ENCODE data around the gene LPCAT3.

Gene LPCAT3

DNA sequence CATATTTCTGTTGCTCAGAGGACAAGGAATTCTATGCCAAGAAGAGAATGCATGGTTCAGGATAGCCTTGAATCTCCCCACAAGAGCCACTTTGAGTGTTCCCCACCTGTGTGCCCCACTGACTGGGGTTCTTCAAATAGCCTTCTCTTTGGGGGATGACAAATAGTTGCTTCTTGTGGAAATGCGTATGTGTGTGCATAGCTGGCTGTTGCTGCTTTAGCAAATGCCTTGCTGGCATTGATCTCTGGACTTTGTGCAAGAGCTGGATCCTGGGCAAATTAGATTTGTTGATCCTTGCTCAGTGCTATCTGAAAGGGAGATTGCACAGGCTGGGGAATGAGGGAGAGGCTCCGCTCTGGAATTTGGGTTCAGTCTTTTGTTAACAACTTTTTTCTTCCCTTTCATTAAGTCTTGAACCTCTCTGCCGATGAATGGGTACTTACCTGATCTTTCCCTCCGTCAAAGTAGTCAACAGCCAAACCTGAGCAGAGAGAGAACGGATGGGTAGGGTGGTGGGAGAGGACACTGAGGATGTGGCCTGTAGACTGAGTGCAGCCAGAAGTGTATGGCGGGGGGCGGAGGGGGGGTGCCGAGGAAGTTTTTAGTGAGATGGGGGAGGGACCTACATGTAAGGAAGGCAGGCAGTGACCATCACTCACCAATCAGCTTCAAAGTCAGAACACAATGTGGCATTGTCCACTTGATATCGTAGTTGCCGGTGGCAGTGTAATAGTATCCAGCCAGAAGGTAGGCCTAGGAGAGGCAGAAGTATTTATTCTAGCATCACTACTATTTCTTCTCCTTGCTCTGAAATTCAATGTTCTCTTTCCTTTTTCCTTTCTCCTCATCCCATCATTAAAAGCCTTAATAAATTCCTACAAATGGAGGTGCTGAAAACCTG, 36.9 kb downstream of the LPCAT3 start:
- Histone ChIP-seq H3K9me3 (ENCODE audit: control insufficient read depth, low read length) (no peaks in the 10 kb centered on the region), H3K9ac (ENCODE audit: low read length) (no peak overlapping the region), H3K27me3 (ENCODE audit: control insufficient read depth, insufficient read depth, low read length) (no peaks in the 10 kb centered on the region), H3K4me1 (ENCODE audit: control insufficient read depth, insufficient read depth, low read length) (peaks cover 35% of the 10 kb centered on the region), H3K36me3 (ENCODE audit: control insufficient read depth, insufficient read depth, low read length) (peaks cover 8% of the 10 kb centered on the region), H3K4me3 (ENCODE audit: low read length) (peak overlapping the region; percentile 20)

DNA sequence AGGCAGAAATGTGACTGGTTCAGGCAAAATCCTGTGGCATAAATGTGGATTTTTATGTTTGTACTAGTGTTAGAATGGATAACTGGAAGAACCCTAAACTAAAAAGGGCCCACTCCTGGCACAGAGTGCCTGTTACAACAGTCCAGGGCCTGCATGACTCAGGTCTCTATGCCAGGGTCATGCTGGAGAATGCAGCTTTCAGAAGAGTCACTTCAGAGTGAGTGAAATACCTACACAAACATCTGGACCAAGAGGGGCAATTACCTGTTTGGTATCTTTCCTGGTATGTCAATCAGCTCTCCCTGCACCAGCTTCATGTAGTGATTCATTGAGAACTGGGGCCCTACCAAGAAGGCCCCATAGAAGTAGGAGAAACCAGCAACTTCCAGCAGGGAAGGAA, 37.5 kb downstream of the LPCAT3 start:
- peak overlapping the region; percentile 20 for H3K4me3 ChIP-seq (ENCODE audit: low read length)
- H3K27me3 ChIP-seq (ENCODE audit: control insufficient read depth, insufficient read depth, low read length): no peaks in the 10 kb centered on the region
- peaks cover 35% of the 10 kb centered on the region for H3K4me1 ChIP-seq (ENCODE audit: control insufficient read depth, insufficient read depth, low read length)
- H3K9me3 ChIP-seq (ENCODE audit: control insufficient read depth, low read length): no peaks in the 10 kb centered on the region
- H3K36me3 ChIP-seq (ENCODE audit: control insufficient read depth, insufficient read depth, low read length): peaks cover 12% of the 10 kb centered on the region
- no peak overlapping the region for H3K9ac ChIP-seq (ENCODE audit: low read length)

- Histone ChIP-seq H3K9ac (ENCODE audit: low read length) (no peak overlapping the region), H3K9me3 (ENCODE audit: control insufficient read depth, low read length) (no peaks in the 10 kb centered on the region), H3K27me3 (ENCODE audit: control insufficient read depth, insufficient read depth, low read length) (no peaks in the 10 kb centered on the region), H3K4me3 (ENCODE audit: low read length) (no peak overlapping the region), H3K4me1 (ENCODE audit: control insufficient read depth, insufficient read depth, low read length) (peaks cover 35% of the 10 kb centered on the region), H3K36me3 (ENCODE audit: control insufficient read depth, insufficient read depth, low read length) (peaks cover 19% of the 10 kb centered on the region)
These were observed 38.2 kb downstream of the LPCAT3 start for GRCh38 chr12:6980075-6980474.

GRCh38 chr12:6979453-6979852, 38.8 kb downstream of the LPCAT3 start:
- H3K4me3 ChIP-seq (ENCODE audit: low read length): no peak overlapping the region
- H3K27me3 ChIP-seq (ENCODE audit: control insufficient read depth, insufficient read depth, low read length): no peaks in the 10 kb centered on the region
- H3K4me1 ChIP-seq (ENCODE audit: control insufficient read depth, insufficient read depth, low read length): peaks cover 35% of the 10 kb centered on the region
- H3K36me3 ChIP-seq (ENCODE audit: control insufficient read depth, insufficient read depth, low read length): peaks cover 19% of the 10 kb centered on the region
- no peak overlapping the region for H3K9ac ChIP-seq (ENCODE audit: low read length)
- no peaks in the 10 kb centered on the region for H3K9me3 ChIP-seq (ENCODE audit: control insufficient read depth, low read length)

DNA sequence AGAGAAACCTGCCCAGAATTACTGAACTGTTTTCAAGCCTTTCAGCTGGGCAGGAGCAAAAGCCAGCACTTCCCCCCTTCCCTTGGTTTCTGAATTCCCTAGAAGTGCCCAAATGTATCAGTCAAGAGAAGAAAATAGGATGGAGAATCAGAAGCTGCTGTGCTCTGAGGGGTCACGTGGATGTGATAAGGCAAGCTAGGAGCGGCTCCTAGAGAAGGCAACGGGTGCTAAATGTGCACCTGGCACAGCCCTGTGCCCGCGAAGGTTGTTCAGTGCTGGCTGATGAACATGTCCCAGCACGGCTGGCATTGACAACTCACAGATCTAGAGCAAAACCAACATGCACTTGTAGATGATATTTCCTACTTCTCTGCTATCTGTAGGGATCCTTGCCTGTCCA, 39.3 kb downstream of the LPCAT3 start:
- Histone ChIP-seq H3K27me3 (ENCODE audit: control insufficient read depth, insufficient read depth, low read length) (no peaks in the 10 kb centered on the region), H3K9ac (ENCODE audit: low read length) (no peak overlapping the region), H3K4me1 (ENCODE audit: control insufficient read depth, insufficient read depth, low read length) (peaks cover 35% of the 10 kb centered on the region), H3K36me3 (ENCODE audit: control insufficient read depth, insufficient read depth, low read length) (peaks cover 19% of the 10 kb centered on the region), H3K4me3 (ENCODE audit: low read length) (no peak overlapping the region), H3K9me3 (ENCODE audit: control insufficient read depth, low read length) (no peaks in the 10 kb centered on the region)

GRCh38 chr12:6978611-6979011, 39.7 kb downstream of the LPCAT3 start:
- Histone ChIP-seq H3K9me3 (ENCODE audit: control insufficient read depth, low read length) (no peaks in the 10 kb centered on the region), H3K4me3 (ENCODE audit: low read length) (no peak overlapping the region), H3K4me1 (ENCODE audit: control insufficient read depth, insufficient read depth, low read length) (peaks cover 35% of the 10 kb centered on the region), H3K27me3 (ENCODE audit: control insufficient read depth, insufficient read depth, low read length) (no peaks in the 10 kb centered on the region), H3K9ac (ENCODE audit: low read length) (no peak overlapping the region), H3K36me3 (ENCODE audit: control insufficient read depth, insufficient read depth, low read length) (peaks cover 19% of the 10 kb centered on the region)

- Histone ChIP-seq H3K4me1 (ENCODE audit: control insufficient read depth, insufficient read depth, low read length) (peaks cover 35% of the 10 kb centered on the region), H3K9me3 (ENCODE audit: control insufficient read depth, low read length) (no peaks in the 10 kb centered on the region), H3K27me3 (ENCODE audit: control insufficient read depth, insufficient read depth, low read length) (no peaks in the 10 kb centered on the region), H3K4me3 (ENCODE audit: low read length) (no peak overlapping the region), H3K36me3 (ENCODE audit: control insufficient read depth, insufficient read depth, low read length) (peaks cover 19% of the 10 kb centered on the region), H3K9ac (ENCODE audit: low read length) (no peak overlapping the region)
These were observed 40.1 kb downstream of the LPCAT3 start for GRCh38 chr12:6978188-6978587.

DNA sequence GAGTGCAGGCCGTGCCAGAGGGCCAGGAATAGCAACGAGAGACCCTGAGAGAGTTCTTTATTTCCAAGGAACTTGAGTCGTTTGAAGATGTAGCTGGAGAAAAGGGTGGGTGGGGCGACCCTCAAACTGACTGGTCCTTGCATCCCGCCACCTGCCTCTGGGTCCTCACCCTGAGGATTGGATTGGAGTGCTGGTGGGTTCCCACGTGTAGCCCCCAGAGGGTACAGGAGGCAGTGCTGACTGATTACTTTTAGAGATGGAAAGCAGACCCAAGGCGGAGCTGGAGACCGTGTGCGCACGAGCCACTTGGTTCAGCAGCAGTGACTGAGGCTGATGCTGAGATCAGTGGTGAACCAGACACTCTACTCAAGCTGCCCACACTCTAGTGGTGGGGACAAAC, 40.6 kb downstream of the LPCAT3 start:
- H3K4me1 ChIP-seq (ENCODE audit: control insufficient read depth, insufficient read depth, low read length): peaks cover 35% of the 10 kb centered on the region
- no peaks in the 10 kb centered on the region for H3K9me3 ChIP-seq (ENCODE audit: control insufficient read depth, low read length)
- H3K9ac ChIP-seq (ENCODE audit: low read length): no peak overlapping the region
- H3K27me3 ChIP-seq (ENCODE audit: control insufficient read depth, insufficient read depth, low read length): no peaks in the 10 kb centered on the region
- no peak overlapping the region for H3K4me3 ChIP-seq (ENCODE audit: low read length)
- H3K36me3 ChIP-seq (ENCODE audit: control insufficient read depth, insufficient read depth, low read length): peaks cover 19% of the 10 kb centered on the region

DNA sequence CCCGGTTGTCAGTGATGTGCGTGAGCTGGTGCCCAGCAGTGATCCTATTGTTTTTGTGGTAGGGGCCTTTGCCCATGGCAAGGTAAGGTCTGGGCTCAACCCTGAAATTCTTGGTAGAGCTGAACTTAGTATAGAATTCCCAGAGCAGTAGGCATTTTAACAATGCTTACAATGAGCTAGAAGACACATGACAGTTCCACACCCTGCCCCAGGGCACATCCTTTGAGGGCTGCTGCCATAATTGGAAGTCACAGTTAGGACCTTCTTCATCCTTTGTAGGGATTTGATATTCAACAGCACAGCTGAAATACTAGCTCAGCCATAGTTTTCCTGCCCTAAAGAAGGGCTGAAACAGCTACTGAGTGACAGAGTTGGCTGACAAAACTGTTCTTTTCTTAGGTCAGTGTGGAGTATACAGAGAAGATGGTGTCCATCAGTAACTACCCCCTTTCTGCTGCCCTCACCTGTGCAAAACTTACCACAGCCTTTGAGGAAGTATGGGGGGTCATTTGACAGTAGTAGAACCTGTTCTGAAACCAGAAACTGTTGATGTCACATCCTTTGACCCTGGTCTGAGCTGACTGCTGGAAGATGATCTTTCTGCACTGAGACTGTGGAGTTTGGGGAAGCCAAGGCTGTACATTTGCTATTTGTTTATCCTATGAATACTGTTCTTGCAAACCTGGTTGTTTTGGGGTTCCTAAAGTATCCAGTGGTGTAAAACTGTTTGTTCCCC, 42.8 kb downstream of the LPCAT3 start:
- Histone ChIP-seq H3K27me3 (ENCODE audit: control insufficient read depth, insufficient read depth, low read length) (no peaks in the 10 kb centered on the region), H3K36me3 (ENCODE audit: control insufficient read depth, insufficient read depth, low read length) (peaks cover 19% of the 10 kb centered on the region), H3K4me3 (ENCODE audit: low read length) (no peak overlapping the region), H3K4me1 (ENCODE audit: control insufficient read depth, insufficient read depth, low read length) (peaks cover 13% of the 10 kb centered on the region), H3K9ac (ENCODE audit: low read length) (no peak overlapping the region), H3K9me3 (ENCODE audit: control insufficient read depth, low read length) (no peaks in the 10 kb centered on the region)

DNA sequence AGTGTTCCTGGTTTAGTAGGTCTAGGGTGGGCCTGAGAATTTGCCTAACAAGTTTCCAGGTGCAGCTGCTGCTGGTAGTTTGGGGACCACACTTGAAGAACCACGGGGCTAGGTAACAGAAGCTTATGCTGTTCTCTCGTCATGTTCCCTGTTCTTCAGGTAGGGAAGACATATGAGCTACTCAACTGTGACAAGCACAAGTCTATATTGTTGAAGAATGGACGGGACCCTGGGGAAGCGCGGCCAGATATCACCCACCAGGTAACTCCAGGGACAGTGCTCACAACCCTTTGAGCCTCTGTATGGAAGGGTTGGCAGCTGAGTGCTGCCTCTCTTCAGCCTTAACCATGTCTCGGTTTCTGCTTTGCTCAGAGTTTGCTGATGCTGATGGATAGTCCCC, 44.1 kb downstream of the LPCAT3 start:
- peaks cover 7% of the 10 kb centered on the region for H3K4me1 ChIP-seq (ENCODE audit: control insufficient read depth, insufficient read depth, low read length)
- H3K9ac ChIP-seq (ENCODE audit: low read length): no peak overlapping the region
- H3K4me3 ChIP-seq (ENCODE audit: low read length): no peak overlapping the region
- no peaks in the 10 kb centered on the region for H3K9me3 ChIP-seq (ENCODE audit: control insufficient read depth, low read length)
- H3K27me3 ChIP-seq (ENCODE audit: control insufficient read depth, insufficient read depth, low read length): no peaks in the 10 kb centered on the region
- H3K36me3 ChIP-seq (ENCODE audit: control insufficient read depth, insufficient read depth, low read length): peaks cover 19% of the 10 kb centered on the region

- Histone ChIP-seq H3K36me3 (ENCODE audit: control insufficient read depth, insufficient read depth, low read length) (peaks cover 18% of the 10 kb centered on the region), H3K4me3 (ENCODE audit: low read length) (peak overlapping the region; percentile 75), H3K27me3 (ENCODE audit: control insufficient read depth, insufficient read depth, low read length) (no peaks in the 10 kb centered on the region), H3K4me1 (ENCODE audit: control insufficient read depth, insufficient read depth, low read length) (peaks cover 39% of the 10 kb centered on the region), H3K9ac (ENCODE audit: low read length) (peak overlapping the region; percentile 75), H3K9me3 (ENCODE audit: control insufficient read depth, low read length) (no peaks in the 10 kb centered on the region)
These were observed 48.2 kb downstream of the LPCAT3 start for GRCh38 chr12:6970096-6970527.

DNA sequence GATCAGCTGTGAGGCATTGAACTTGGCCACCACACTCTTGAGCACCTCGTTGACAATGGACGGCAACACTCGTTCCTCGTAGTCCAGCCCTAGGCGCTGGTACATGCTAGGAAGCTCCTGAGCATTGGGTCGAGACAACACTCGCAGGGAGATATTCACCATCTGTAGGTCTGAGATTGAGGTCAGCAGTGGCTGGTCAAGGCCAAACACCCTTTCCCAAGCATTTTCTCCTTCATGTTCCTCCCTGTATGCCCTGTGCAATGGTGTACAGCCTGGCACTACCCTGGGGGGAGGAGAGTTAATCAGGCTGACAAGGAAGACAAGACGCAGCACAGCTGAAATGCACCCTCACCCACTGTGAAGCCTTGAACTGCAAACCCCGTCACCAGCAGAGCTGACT, 49.9 kb downstream of the LPCAT3 start:
- Histone ChIP-seq H3K36me3 (ENCODE audit: control insufficient read depth, insufficient read depth, low read length) (peaks cover 21% of the 10 kb centered on the region), H3K9ac (ENCODE audit: low read length) (peak overlapping the region; percentile 75), H3K27me3 (ENCODE audit: control insufficient read depth, insufficient read depth, low read length) (no peaks in the 10 kb centered on the region), H3K4me1 (ENCODE audit: control insufficient read depth, insufficient read depth, low read length) (peaks cover 48% of the 10 kb centered on the region), H3K4me3 (ENCODE audit: low read length) (no peak overlapping the region), H3K9me3 (ENCODE audit: control insufficient read depth, low read length) (no peaks in the 10 kb centered on the region)

Measured in mucosa of stomach (tissue), 1 donor.